Kidney (tissue), 14 donors: ENCODE results near the gene SH3RF2. TPM values are rescaled to one million over a fixed set of nuclear protein-coding genes. Genes with fewer than 3 reads are reported as not detected.
A peak's percentile ranks its signal among the peaks of the same experiment; 100 is the strongest.

Experiments used
- DNase-seq, 5 donors: peaks; one replicate each; pipeline ENCODE4 v3.0.0-alpha.2; 2013 to 2020
- FAIRE-seq: peaks from 2 replicates; lab custom pipeline; 2012; peaks lifted over from hg19 to GRCh38; lab: Jason Lieb, UNC
- H3K27ac ChIP-seq, 2 donors: one replicate each; pipeline ENCODE4 v1.7.0; 2013; ENCODE audit warnings: low read depth in 2 of 2, low read length in 2 of 2, inconsistent platforms in 1 of 2
- H3K27me3 ChIP-seq: one replicate; pipeline ENCODE4 v1.7.1; 2013; ENCODE audit warnings: low read length, inconsistent platforms; ENCODE audit not compliant: control insufficient read depth, insufficient read depth
- H3K36me3 ChIP-seq, 3 donors: one replicate each; pipeline versions ENCODE4 v1.7.0 to v1.7.1; 2013; ENCODE audit warnings: low read length in 3 of 3, control low read depth in 1 of 3, inconsistent platforms in 1 of 3; ENCODE audit not compliant: insufficient read depth in 3 of 3, control insufficient read depth in 2 of 3
- H3K4me1 ChIP-seq, 3 donors: one replicate each; pipeline versions ENCODE4 v1.7.0 to v1.7.1; 2013; ENCODE audit warnings: low read length in 3 of 3, inconsistent platforms in 1 of 3, low read depth in 1 of 3; ENCODE audit not compliant: control insufficient read depth in 2 of 3, insufficient read depth in 2 of 3
- H3K4me3 ChIP-seq, 3 donors: one replicate each; pipeline versions ENCODE4 v1.7.0 to v1.8.1; 2013; ENCODE audit warnings: low read length in 3 of 3, control low read depth in 1 of 3, inconsistent platforms in 1 of 3
- H3K9ac ChIP-seq, 3 donors: one replicate each; pipeline versions ENCODE4 v1.7.0 to v1.7.1; 2013; ENCODE audit warnings: low read length in 3 of 3, control low read depth in 1 of 3, inconsistent platforms in 1 of 3
- H3K9me3 ChIP-seq, 3 donors: one replicate each; pipeline versions ENCODE4 v1.7.0 to v1.7.1; 2013; ENCODE audit warnings: low read length in 3 of 3, control low read depth in 1 of 3, inconsistent platforms in 1 of 3; ENCODE audit not compliant: control insufficient read depth in 2 of 3, insufficient read depth in 1 of 3
- CTCF ChIP-seq: IDR thresholded peaks from 3 replicates; pipeline ENCODE4 v1.5.1; 2012; ENCODE audit warnings: mild to moderate bottlenecking, moderate library complexity, borderline replicate concordance; ENCODE audit not compliant: insufficient read depth; ENCODE audit errors: extremely low read depth
- intact Hi-C: fragments of 100-400 bp; cut with DNase I; formaldehyde crosslinking; loops from one replicate; pipeline ENCODE4 v1.11.1; 2022
- polyA plus RNA-seq: library from polyadenylated mRNA; stranded (reverse); fragments of 350-450 nt; fragmentation: Illumina TruSeq; extraction: RNeasy Lipid Tissue Mini Kit (QIAGEN cat#74804); gene quantifications from one replicate; pipeline ENCODE4 v1.2.3, GENCODE V29; 2014; ENCODE audit warnings: low read depth, low replicate concordance; ENCODE audit not compliant: insufficient read depth
- total RNA-seq: library from RNA; stranded (reverse); fragmentation: NEBNext Ultra II Directional; extraction: Animal tissue kit (Norgen Biotek cat#: 25700); gene quantifications from one replicate; pipeline ENCODE4 v1.2.1, GENCODE V29; 2021
- donor health status: control.
- donor health status: control.
- donor health status: control.
- donor health status: control.
- donor health status: control.
- donor health status: DM: yes; HTN: yes; CAD: no.
- donor health status: Normal renal cell carcinoma (clear cell type).

The SH3RF2 gene
- total and polyA plus RNA-seq, 2 donors from 2014 or later = 1.3 to 4.9 TPM

- DNase-seq (peak in 2 of 5 donors; percentile 10 to 27), FAIRE-seq (no peak)
- Histone ChIP-seq H3K27ac (no peak overlapping the region), H3K4me3 (no peak overlapping the region), H3K36me3 (no peaks in the 10 kb centered on the region), H3K27me3 (no peaks in the 10 kb centered on the region), H3K9ac (no peak overlapping the region), H3K9me3 (no peaks in the 10 kb centered on the region), H3K4me1 (no peaks in the 10 kb centered on the region)
- TF ChIP-seq CTCF = no peak
- intact Hi-C loops = no loop called here
Measured at GRCh38 chr5:145925353-145925752, 11.0 kb upstream of the SH3RF2 start.

GRCh38 chr5:145925803-145926202 is 10.6 kb upstream of the SH3RF2 start:
- no peak for TF ChIP-seq CTCF
- FAIRE-seq (no peak), DNase-seq (no peak)
- Histone ChIP-seq H3K4me3 (no peak overlapping the region), H3K27ac (no peak overlapping the region), H3K27me3 (no peaks in the 10 kb centered on the region), H3K9ac (no peak overlapping the region), H3K4me1 (no peaks in the 10 kb centered on the region), H3K9me3 (no peaks in the 10 kb centered on the region), H3K36me3 (no peaks in the 10 kb centered on the region)
- intact Hi-C loops = no loop called here

GRCh38 chr5:145931718-145932117 is 4.7 kb upstream of the SH3RF2 start:
- no peak for TF ChIP-seq CTCF
- no peak overlapping the region for H3K9ac ChIP-seq
- H3K27ac ChIP-seq = no peak overlapping the region
- intact Hi-C loops = no loop called here
- H3K9me3 ChIP-seq = no peaks in the 10 kb centered on the region
- peaks cover 0 to 6% (median 0%) of the 10 kb centered on the region in 3 donors for H3K4me1 ChIP-seq
- no peak overlapping the region for H3K4me3 ChIP-seq
- no peaks in the 10 kb centered on the region for H3K36me3 ChIP-seq
- H3K27me3 ChIP-seq = no peaks in the 10 kb centered on the region
- FAIRE-seq (no peak), DNase-seq (no peak)

GRCh38 chr5:145934276-145934675 is 2.1 kb upstream of the SH3RF2 start:
- intact Hi-C loops = no loop called here

More at GRCh38 chr5:145934276-145934675, 2.1 kb upstream of the SH3RF2 start:
- peaks cover 0 to 6% (median 0%) of the 10 kb centered on the region in 3 donors for H3K4me1 ChIP-seq
- DNase-seq (no peak), FAIRE-seq (no peak)
- H3K27me3 ChIP-seq = no peaks in the 10 kb centered on the region
- no peaks in the 10 kb centered on the region for H3K9me3 ChIP-seq
- no peak overlapping the region for H3K9ac ChIP-seq
- TF ChIP-seq CTCF = no peak
- no peak overlapping the region for H3K4me3 ChIP-seq
- no peak overlapping the region for H3K27ac ChIP-seq
- H3K36me3 ChIP-seq = no peaks in the 10 kb centered on the region
